WTC11 (cell line): ENCODE measurements around the gene RUNX1.

ENCODE experiments used
- CTCF ChIP-seq: fragments of 200-600 bp; IDR thresholded peaks from 2 replicates; pipeline ENCODE4 v1.8.0; 2022; ENCODE audit warnings: antibody characterized with exemption
- ETV6 ChIP-seq: sonication (generic); formaldehyde crosslinking; IDR thresholded peaks from 2 replicates; pipeline ENCODE4 v1.8.1; 2022; ENCODE audit warnings: mild to moderate bottlenecking, missing genetic modification reagents
- FOXP4 ChIP-seq: sonication (generic); formaldehyde crosslinking; IDR thresholded peaks from 2 replicates; pipeline ENCODE4 v1.8.0; 2022; ENCODE audit warnings: mild to moderate bottlenecking, missing genetic modification reagents
- SMAD3 ChIP-seq: sonication (generic); formaldehyde crosslinking; IDR thresholded peaks from 2 replicates; pipeline ENCODE4 v1.8.0; 2022; ENCODE audit warnings: missing genetic modification reagents, mild to moderate bottlenecking, borderline replicate concordance
- TCF7 ChIP-seq: sonication (generic); formaldehyde crosslinking; IDR thresholded peaks from 2 replicates; pipeline ENCODE4 v1.8.0; 2022; ENCODE audit warnings: mild to moderate bottlenecking, low read depth, missing genetic modification reagents, moderate library complexity
- ZNF263 ChIP-seq: sonication (generic); formaldehyde crosslinking; IDR thresholded peaks from 2 replicates; pipeline ENCODE4 v1.8.1; 2022; ENCODE audit warnings: low read depth, mild to moderate bottlenecking, moderate library complexity, missing genetic modification reagents
- ZSCAN18 ChIP-seq: fragments of 250-450 bp; sonication (Bioruptor Pico); IDR thresholded peaks from 2 replicates; pipeline ENCODE4 v2.1.2; 2022; ENCODE audit warnings: mild to moderate bottlenecking, moderate library complexity

- TF ChIP-seq TCF7, result no peak
- no peak for TF ChIP-seq CTCF
- TF ChIP-seq ZSCAN18 (CRISPR knock-in tag), result no peak
- TF ChIP-seq ETV6 (CRISPR knock-in tag), result no peak
- TF ChIP-seq SMAD3 (CRISPR knock-in tag), result no peak
- no peak for TF ChIP-seq FOXP4 (CRISPR knock-in tag)
- TF ChIP-seq ZNF263 (CRISPR knock-in tag), result no peak
Measured at GRCh38 chr21:35002879-35003722, 46.0 kb downstream of the RUNX1 start.
